Suprapubic skin (tissue), 4 donors: Measurements from ENCODE around the gene ZBTB20.

Experiments
- CTCF ChIP-seq, 2 donors: fragments of 200-600 bp in 1 of 2; fragments of 450-650 bp in 1 of 2; sonication (generic) in 1 of 2; IDR thresholded peaks; one replicate each; pipeline ENCODE4 v1.5.1; 2016 to 2019; ENCODE audit warnings: antibody characterized with exemption in 2 of 2, mild to moderate bottlenecking in 1 of 2, moderate library complexity in 1 of 2
- EP300 ChIP-seq: sonication (generic); formaldehyde crosslinking; IDR thresholded peaks from one replicate; pipeline ENCODE4 v1.6.1; 2017; ENCODE audit warnings: antibody characterized with exemption
- POLR2A ChIP-seq, 2 donors: fragments of 450-650 bp; IDR thresholded peaks; one replicate each; pipeline ENCODE4 v1.6.1; 2017; ENCODE audit warnings: antibody characterized with exemption in 2 of 2, mild to moderate bottlenecking in 2 of 2, moderate library complexity in 2 of 2
- POLR2AphosphoS5 ChIP-seq, 3 donors: sonication (generic); formaldehyde crosslinking; IDR thresholded peaks; one replicate each; pipeline ENCODE4 v1.6.1; 2017; ENCODE audit warnings: antibody characterized with exemption in 3 of 3

DNA sequence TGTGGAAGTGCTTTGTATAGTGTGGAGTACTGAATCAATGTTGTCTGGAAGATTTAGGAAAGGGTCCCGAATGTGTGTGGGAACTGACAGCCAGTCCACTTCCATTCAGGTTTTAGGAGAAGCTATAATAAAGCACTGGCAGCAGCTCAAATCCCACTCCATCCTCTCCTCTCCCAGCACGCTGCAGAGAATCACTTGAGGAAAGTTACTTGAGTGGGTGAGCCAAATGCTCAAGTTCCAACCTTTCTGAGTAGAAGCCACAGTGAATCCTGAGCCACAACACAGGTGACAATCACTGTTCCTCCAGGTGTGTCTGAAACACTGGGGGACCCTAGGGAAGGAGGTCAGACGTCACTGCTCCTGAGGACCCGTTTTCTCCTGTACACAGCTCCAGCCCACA lies 746.7 kb downstream of the ZBTB20 start:
- no peak for TF ChIP-seq CTCF (IDR thresholded peaks at IDR 0.05)
- TF ChIP-seq POLR2A (IDR thresholded peaks at IDR 0.05), result no peak
- no peak for TF ChIP-seq POLR2AphosphoS5 (IDR thresholded peaks at IDR 0.05)
- TF ChIP-seq EP300, result no peak
